8988T (cell line): ENCODE results near the gene ST8SIA1.

Experiments used
- DNase-seq: peaks from one replicate; pipeline ENCODE4 v3.0.0; 2011

ST8SIA1 gene

DNA sequence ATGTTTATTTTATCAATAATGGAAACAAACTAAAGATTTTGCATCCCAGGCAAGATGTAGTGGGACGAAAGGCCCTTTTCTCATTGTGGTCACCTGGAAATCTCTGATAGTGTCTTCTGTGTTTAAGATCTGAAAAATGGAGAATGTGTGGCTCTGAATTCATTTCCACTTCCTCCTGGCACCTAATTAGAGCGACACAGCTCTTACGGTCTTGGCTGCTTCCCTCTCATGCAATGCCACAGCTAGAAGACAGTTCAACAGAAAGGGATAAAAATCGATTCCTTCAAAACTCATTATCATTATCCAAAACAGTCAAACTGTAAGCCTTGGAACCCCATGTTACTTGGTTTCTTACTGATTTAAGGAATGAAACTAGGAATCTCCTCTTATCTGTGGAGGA, 9.3 kb downstream of the ST8SIA1 start:
- no peak for DNase-seq

GRCh38 chr12:22322091-22322490, 12.4 kb downstream of the ST8SIA1 start:
- DNase-seq, result no peak

GRCh38 chr12:22321638-22322037, 12.9 kb downstream of the ST8SIA1 start:
- no peak for DNase-seq

- no peak for DNase-seq
Measured at GRCh38 chr12:22321018-22321605, 13.4 kb downstream of the ST8SIA1 start.

- no peak for DNase-seq
Measured at GRCh38 chr12:22318108-22318737, 16.3 kb downstream of the ST8SIA1 start.

DNA sequence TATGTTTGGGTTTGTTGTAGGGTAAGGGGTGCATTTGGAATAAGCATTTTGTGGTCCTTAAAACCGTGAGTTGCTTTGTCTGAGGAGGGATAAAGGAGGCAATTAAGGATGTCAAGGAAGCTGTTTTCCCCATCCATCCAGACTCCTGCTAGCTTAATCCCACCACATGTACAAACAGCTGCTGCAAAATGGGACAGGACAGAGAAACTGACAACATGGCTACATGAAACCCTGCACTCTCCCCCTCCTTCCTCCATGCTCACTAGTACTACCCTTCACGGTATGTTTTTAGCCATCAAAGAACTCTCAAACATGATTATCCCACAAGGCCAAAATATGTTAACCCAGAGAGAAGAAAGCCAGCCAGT, 20.6 kb downstream of the ST8SIA1 start:
- no peak for DNase-seq

DNA sequence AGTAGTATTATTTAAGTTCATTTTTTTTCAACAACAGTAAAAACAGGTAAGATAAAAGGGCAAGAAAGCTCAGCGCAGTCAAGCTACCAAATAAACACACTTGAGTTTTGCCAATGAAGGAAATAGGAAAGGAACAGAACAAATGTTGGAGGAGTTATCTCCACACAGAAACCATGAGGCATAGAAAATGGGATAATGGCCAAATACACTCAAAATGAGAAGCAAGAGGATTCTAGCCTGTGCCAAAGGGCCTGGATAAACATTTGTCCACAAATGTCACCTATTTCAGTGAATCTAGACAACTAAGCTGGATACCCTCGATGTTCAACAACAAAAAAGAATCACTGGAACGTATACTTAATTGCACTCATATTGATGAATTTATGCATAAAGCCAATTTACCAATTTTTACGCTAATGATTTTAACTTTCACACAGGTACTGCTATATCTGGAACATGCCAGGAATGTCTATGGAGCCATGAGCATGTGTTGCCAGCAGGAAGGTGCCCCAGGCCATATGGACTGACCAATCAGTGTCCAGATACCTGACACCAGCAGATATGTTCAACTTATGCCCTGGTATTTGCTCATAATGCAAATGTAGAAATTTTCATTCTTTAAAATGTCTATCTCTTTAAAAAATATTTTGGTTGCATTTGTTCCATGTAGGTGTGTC, 21.1 kb downstream of the ST8SIA1 start:
- no peak for DNase-seq

GRCh38 chr12:22312336-22312735, 22.2 kb downstream of the ST8SIA1 start:
- no peak for DNase-seq

- no peak for DNase-seq
Measured at GRCh38 chr12:22310709-22311108, 23.8 kb downstream of the ST8SIA1 start.

DNA sequence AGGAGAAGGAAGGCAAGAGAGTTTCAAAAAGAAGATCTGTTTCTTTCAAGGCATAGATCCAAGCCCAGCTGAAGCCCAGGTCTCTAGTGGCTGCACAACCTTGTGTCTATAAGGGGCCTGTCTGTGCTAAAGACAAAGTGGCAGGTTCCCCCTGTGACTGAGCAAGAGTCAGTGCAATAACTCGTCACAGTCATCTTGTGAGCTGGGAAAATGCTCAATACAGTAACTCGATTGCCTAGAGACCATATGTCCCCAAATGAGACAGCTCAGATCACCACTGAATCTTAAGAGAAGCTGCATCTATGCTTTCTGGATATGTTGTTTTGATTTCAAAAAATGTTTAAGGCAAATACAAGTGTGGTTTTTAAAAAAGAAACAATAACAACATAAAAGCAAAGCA, 24.2 kb downstream of the ST8SIA1 start:
- no peak for DNase-seq

GRCh38 chr12:22307811-22308210, 26.7 kb downstream of the ST8SIA1 start:
- DNase-seq, result no peak

- no peak for DNase-seq
Measured at GRCh38 chr12:22306311-22306710, 28.2 kb downstream of the ST8SIA1 start.

GRCh38 chr12:22304341-22304740, 30.2 kb downstream of the ST8SIA1 start:
- no peak for DNase-seq

GRCh38 chr12:22299294-22299912, 35.1 kb downstream of the ST8SIA1 start:
- no peak for DNase-seq

DNA sequence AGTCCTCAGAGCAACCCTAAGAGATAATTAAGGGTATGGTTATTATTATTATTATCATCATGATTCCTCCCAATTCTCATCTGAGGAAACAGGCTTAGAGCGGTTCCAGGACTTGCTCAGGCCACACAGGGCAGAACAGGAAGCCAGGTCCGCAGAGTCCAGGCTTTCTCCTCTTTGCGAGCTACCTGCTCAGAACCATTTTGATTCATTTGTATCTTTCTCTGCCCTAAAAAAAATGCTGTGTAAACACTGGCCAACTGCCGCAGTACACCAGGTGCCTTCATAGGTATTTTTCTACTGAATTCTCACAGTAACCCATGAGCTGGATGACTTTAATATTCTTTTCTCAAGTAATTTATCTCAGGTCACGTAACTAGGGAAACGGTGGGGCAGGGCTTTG, 45.3 kb downstream of the ST8SIA1 start:
- DNase-seq, result no peak

DNA sequence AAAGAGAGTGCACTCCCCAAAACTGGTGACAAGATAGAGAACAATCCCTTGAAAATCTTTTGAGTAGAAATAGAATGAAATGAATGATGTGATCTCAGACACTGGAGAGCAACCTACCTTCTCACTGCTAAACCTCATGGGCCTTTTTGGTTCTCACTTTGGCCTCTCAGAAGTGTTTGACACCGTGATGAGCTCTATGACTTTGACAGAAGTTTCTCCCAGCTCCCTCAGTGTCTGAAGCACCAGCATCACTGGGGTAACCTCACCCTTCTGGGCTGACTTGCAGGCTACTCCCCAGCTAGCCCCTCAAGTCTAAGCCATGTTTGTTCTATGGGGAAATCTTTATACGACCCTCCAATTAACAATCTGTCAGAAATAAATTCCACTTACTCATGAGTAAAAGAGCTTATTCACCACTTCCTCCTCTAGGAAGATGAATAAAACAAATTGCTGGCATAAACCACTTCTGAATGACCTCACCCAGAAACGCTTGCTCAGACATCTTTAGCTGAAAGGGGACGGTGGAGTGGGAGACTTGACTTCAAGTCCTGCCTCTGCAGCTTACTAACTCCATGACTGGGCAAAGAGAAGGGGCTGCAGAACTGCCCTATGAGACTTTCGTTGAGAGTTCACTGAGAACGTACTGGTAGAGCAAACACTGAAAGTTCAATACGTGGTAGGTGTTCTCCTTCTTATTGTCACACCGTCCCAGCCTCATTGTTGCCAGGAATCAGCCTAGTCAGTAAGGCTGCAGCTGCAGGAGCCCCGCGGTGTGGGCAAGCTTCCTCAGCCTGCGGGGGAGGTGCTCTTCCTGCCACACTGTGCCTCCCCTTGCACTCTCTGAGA, 46.5 kb downstream of the ST8SIA1 start:
- no peak for DNase-seq

DNA sequence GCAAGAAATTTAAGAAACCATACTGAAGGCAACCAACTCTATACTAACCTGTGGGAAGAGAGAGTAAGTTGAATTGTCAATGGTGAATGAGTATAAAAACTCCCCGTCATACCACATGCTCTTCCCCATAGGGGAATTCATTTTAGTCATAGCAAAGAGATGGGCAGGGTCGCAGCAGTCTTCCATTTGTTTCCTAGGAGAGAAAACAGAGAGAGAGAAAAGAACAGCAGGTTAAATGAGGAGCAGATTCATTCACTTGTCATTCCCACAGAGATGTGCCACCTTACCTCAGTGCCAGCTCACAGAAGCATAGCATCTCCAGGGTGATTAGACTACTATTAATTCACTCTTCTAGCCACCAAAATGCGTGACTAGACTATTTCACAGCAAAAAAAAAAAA, 47.4 kb downstream of the ST8SIA1 start:
- DNase-seq, result no peak

DNA sequence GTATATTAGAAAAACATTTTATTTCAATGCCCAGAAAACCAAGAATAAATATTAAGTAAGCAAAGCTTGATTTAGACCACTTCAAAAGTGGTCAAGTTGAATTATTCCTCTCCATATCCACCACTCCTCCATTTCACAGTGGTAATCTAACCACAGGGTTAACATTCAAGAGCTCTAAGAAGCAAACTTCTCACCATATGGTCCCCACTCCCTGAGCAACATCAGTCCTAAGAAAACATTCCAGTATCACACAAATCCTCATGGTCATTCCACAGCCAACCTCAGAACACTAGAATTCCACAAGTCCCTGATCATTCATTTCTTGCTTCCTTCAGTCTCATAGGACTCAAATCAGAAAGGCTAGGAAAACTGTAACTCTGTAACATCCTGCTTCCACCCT, 47.9 kb downstream of the ST8SIA1 start:
- DNase-seq, result no peak

- no peak for DNase-seq
Measured at GRCh38 chr12:22285846-22286245, 48.7 kb downstream of the ST8SIA1 start.

- no peak for DNase-seq
Measured at GRCh38 chr12:22284871-22285270, 49.6 kb downstream of the ST8SIA1 start.

DNA sequence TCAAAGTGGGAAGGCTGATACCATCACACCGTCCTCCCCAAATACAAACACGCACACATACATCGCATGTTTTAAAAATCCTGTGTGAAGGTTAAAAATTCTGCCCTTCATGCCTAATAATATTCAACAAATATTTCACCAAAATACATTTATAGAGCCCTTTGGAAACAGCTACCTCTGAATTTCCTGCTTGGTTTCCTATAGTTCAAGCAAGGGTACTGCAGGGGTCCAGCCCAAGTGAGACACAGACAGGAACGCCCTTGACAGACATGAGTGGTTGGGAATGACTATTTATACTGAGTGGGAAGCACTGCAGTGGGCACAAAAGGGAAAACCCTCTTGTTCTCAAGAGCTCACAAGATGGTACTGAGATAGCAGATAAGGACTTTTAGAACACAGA, 51.0 kb downstream of the ST8SIA1 start:
- DNase-seq, result no peak

GRCh38 chr12:22283006-22283506, 51.5 kb downstream of the ST8SIA1 start:
- no peak for DNase-seq

- DNase-seq, result no peak
Measured at GRCh38 chr12:22282283-22282682, 52.2 kb downstream of the ST8SIA1 start.
